ENCODE results near the gene LDLRAD3.

The LDLRAD3 gene

DNA sequence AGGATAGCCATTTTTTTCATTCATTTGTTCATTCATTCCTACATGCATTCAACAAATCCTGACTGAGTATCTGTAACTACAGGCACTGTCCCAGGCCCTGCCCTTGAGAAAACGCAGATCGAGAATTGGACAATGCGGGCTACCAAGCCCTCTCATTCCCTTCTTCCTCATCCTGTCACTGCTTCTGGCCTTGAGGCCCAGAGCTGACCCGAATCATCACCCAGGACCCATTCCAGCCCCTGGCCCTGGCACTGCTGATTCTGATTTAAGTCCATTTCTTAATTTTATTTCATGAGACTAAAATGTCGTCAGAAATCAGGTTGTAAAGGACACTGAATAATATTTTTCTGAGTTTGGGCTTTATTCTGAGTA, 321.1 kb downstream of the LDLRAD3 start:
- Histone ChIP-seq H3K9me2 (replicated peaks; ENCODE audit: low read depth, low read length) (no peaks in the 10 kb centered on the region), H3K4me2 (ENCODE audit: low read depth, low read length, poor library complexity, severe bottlenecking) (no peak overlapping the region), H3K4me1 (ENCODE audit: insufficient read depth, low read length, poor library complexity, severe bottlenecking) (no peaks in the 10 kb centered on the region), H3K9me3 (ENCODE audit: insufficient read depth, low read depth, low read length) (no peaks in the 10 kb centered on the region), H2AFZ (ENCODE audit: low read length) (no peak overlapping the region), H4K20me1 (ENCODE audit: insufficient read depth, low read length, poor library complexity, severe bottlenecking) (no peaks in the 10 kb centered on the region), H3K9ac (ENCODE audit: low read depth, low read length, poor library complexity, severe bottlenecking) (no peak overlapping the region), H3K27me3 (ENCODE audit: insufficient read depth, low read length, poor library complexity, severe bottlenecking) (no peaks in the 10 kb centered on the region), H3F3A (ENCODE audit: low read depth) (no peaks in the 10 kb centered on the region), H3K36me3 (ENCODE audit: insufficient read depth, low read length) (no peaks in the 10 kb centered on the region), H3K79me2 (ENCODE audit: insufficient read depth, low read length) (no peaks in the 10 kb centered on the region), H3K4me3 (ENCODE audit: low read length, poor library complexity, severe bottlenecking) (no peak overlapping the region)
- no peak for TF ChIP-seq EZH2phosphoT487 (IDR thresholded peaks at IDR 0.05; ENCODE audit: borderline replicate concordance)

DNA sequence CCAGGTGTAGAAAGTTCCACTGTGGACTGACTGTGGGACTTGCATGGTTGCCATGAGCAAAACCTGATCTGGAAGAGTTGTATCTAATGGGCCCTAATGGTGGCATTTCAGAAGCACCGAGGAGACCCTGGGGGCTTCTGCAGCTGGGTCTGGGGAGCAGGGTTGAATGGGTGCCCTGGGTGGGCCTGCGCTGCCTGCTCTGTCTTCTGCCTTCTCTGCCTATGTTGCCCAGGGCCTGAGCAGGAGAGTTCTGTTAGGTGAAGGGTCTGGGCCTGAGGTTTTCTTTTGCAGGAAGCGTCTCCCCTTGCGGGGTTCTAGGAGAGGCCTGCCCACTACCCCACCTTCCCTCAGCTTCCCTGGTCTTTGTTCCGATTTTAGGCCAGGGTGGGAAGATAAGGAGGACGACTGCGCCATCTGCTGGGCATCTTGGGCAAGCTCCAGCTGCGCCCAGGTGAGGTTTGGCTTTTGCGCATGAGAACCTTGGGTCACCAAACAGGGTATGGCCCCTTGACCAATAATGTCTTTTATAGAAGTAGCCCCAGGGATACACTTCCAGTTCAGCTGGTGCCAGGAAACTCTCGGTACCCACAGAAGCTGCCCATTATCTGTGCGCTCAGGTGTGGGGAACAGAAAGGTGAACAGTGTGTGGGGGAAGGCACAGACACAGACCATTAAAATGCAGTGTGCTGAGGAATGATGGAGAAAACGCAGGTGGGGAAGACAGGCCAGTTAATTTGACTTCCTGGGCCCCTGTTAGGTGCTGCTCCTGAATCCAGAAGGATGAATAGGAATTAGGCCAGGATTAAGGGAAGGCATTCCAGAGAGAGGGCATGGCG, 322.1 kb downstream of the LDLRAD3 start:
- H3K79me2 ChIP-seq (ENCODE audit: insufficient read depth, low read length), result no peaks in the 10 kb centered on the region
- no peak overlapping the region for H3K4me3 ChIP-seq (ENCODE audit: low read length, poor library complexity, severe bottlenecking)

GRCh38 chr11:36266767-36267166, 322.9 kb downstream of the LDLRAD3 start:
- H3K4me1 ChIP-seq (ENCODE audit: insufficient read depth, low read length, poor library complexity, severe bottlenecking), result peaks cover 4% of the 10 kb centered on the region
- H3K9me2 ChIP-seq (replicated peaks; ENCODE audit: low read depth, low read length), result no peaks in the 10 kb centered on the region
- H3K4me2 ChIP-seq (ENCODE audit: low read depth, low read length, poor library complexity, severe bottlenecking), result no peak overlapping the region
- H3K4me3 ChIP-seq (ENCODE audit: low read length, poor library complexity, severe bottlenecking), result no peak overlapping the region
- H3K36me3 ChIP-seq (ENCODE audit: insufficient read depth, low read length), result no peaks in the 10 kb centered on the region
- TF ChIP-seq CTCF (conservative IDR thresholded peaks at IDR 0.05; ENCODE audit: low read length), result no peak
- no peak overlapping the region for H3K9ac ChIP-seq (ENCODE audit: low read depth, low read length, poor library complexity, severe bottlenecking)
- no peaks in the 10 kb centered on the region for H3K9me3 ChIP-seq (ENCODE audit: insufficient read depth, low read depth, low read length)
- no peaks in the 10 kb centered on the region for H4K20me1 ChIP-seq (ENCODE audit: insufficient read depth, low read length, poor library complexity, severe bottlenecking)
- H3F3A ChIP-seq (ENCODE audit: low read depth), result no peaks in the 10 kb centered on the region
- H2AFZ ChIP-seq (ENCODE audit: low read length), result no peak overlapping the region
- H3K27me3 ChIP-seq (ENCODE audit: insufficient read depth, low read length, poor library complexity, severe bottlenecking), result no peaks in the 10 kb centered on the region
- H3K79me2 ChIP-seq (ENCODE audit: insufficient read depth, low read length), result no peaks in the 10 kb centered on the region

More for the DNA sequence above, 322.1 kb downstream of the LDLRAD3 start:
- no peaks in the 10 kb centered on the region for H3K9me3 ChIP-seq (ENCODE audit: insufficient read depth, low read depth, low read length)
- H3K4me1 ChIP-seq (ENCODE audit: insufficient read depth, low read length, poor library complexity, severe bottlenecking), result no peaks in the 10 kb centered on the region
- H2AFZ ChIP-seq (ENCODE audit: low read length), result peak overlapping the region; percentile 43
- TF ChIP-seq CTCF (conservative IDR thresholded peaks at IDR 0.05; ENCODE audit: low read length) (peak; percentile 96), EZH2phosphoT487 (IDR thresholded peaks at IDR 0.05; ENCODE audit: borderline replicate concordance) (no peak)
- no peaks in the 10 kb centered on the region for H4K20me1 ChIP-seq (ENCODE audit: insufficient read depth, low read length, poor library complexity, severe bottlenecking)
- peak overlapping the region; percentile 38 for H3K4me2 ChIP-seq (ENCODE audit: low read depth, low read length, poor library complexity, severe bottlenecking)
- no peaks in the 10 kb centered on the region for H3K9me2 ChIP-seq (replicated peaks; ENCODE audit: low read depth, low read length)
- H3K36me3 ChIP-seq (ENCODE audit: insufficient read depth, low read length), result no peaks in the 10 kb centered on the region
- no peaks in the 10 kb centered on the region for H3K27me3 ChIP-seq (ENCODE audit: insufficient read depth, low read length, poor library complexity, severe bottlenecking)
- H3F3A ChIP-seq (ENCODE audit: low read depth), result no peaks in the 10 kb centered on the region
- H3K9ac ChIP-seq (ENCODE audit: low read depth, low read length, poor library complexity, severe bottlenecking), result no peak overlapping the region

Measured in Loucy (cell line).